Prostate gland (tissue), 2 donors: ENCODE data around the gene TSTD2. TPM values are rescaled to one million over a fixed set of nuclear protein-coding genes. Genes with fewer than 3 reads are reported as not detected.

ENCODE experiments used
- DNase-seq: peaks from one replicate; pipeline ENCODE4 v3.0.0-alpha.2; 2019; ENCODE audit warnings: low spot score
- H3K27ac ChIP-seq, 2 donors: fragments of 200-600 bp; sonication (generic); 2 replicates each; pipeline ENCODE4 v1.5.1; 2017 to 2019
- H3K27me3 ChIP-seq: fragments of 200-600 bp; sonication (generic); replicated peaks from 2 replicates; pipeline ENCODE4 v1.5.1; 2019; ENCODE audit not compliant: insufficient read depth
- H3K36me3 ChIP-seq, 2 donors: fragments of 200-600 bp; sonication (generic); 1 replicate in 1 of 2; 2 replicates in 1 of 2; pipeline versions ENCODE4 v1.5.1 to v1.8.1; 2017 to 2019
- H3K4me1 ChIP-seq: fragments of 200-600 bp; sonication (generic); replicated peaks from 2 replicates; pipeline ENCODE4 v1.5.1; 2019
- H3K4me3 ChIP-seq, 2 donors: fragments of 200-600 bp; sonication (generic); 2 replicates each; pipeline ENCODE4 v1.5.1; 2017 to 2019
- H3K9me3 ChIP-seq: fragments of 200-600 bp; sonication (generic); 2 replicates; pipeline ENCODE4 v1.5.1; 2017
- POLR2A ChIP-seq: fragments of 450-650 bp; IDR thresholded peaks from one replicate; pipeline ENCODE4 v1.6.1; 2016; ENCODE audit warnings: antibody characterized with exemption, mild to moderate bottlenecking
- POLR2AphosphoS5 ChIP-seq: sonication (generic); formaldehyde crosslinking; IDR thresholded peaks from one replicate; pipeline ENCODE4 v1.6.1; 2017; ENCODE audit warnings: antibody characterized with exemption
- WGBS: methylation state at CpG from one replicate; pipeline ENCODE4 v1.1.5; 2018; 5-methylcytosine and 5-hydroxymethylcytosine counted together
- intact Hi-C: fragments of 100-400 bp; cut with DNase I; formaldehyde crosslinking; loops from one replicate; pipeline ENCODE4 v1.14.2; 2022
- total RNA-seq, 2 donors: library from RNA; depleted of rRNA; stranded (reverse); fragments of >200 nt; gene quantifications; one replicate each; pipeline ENCODE4 v1.1.0, GENCODE V29; 2016
- TF ChIP-seq, protein P1 (sequence below), 4 experiments: fragments of 200-600 bp in 2 of 4; fragments of 450-650 bp in 2 of 4; sonication (generic) in 2 of 4; IDR thresholded peaks; 1 replicate in 3 of 4; 2 replicates in 1 of 4; pipeline ENCODE4 v1.5.1; 2016 to 2019; ENCODE audit warnings: antibody characterized with exemption in 4 of 4, mild to moderate bottlenecking in 2 of 4, moderate library complexity in 2 of 4

Gene TSTD2
- total RNA-seq, 2 donors from 2014 or later = 14.6 to 24.5 TPM

DNA sequence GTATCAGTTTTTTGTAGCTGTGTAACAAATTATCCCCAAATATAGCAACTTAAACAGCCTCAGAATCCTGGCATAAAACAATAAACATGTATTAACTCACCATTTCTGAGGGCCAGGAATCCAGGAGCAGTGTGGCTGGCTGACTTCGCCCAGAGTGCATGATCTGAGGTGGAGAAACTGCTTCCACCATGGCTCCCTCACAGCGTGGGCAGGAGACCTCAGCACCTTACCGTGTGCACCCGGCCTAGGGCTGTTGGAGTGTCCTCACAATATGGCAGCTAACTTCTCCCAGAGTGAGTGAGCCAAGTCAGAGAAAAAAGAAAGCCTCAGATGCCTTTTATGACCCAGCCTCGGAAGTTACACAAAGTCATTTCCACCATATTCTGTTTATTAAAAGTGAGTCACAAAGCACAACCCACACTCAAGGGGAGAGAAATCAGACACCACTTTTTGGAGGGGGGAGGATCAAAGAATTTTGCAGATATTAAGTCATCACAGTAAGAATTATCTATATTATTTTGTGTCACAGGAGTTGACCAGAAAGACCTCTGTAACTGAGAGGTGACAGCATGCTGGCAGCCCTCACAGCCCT lies 59.6 kb downstream of the TSTD2 start:
- intact Hi-C loops = no loop called here
- 79% methylated on average over 5 of the region's 5 CpGs for WGBS
- no peak for TF ChIP-seq POLR2A
- TF ChIP-seq, protein P1, sequence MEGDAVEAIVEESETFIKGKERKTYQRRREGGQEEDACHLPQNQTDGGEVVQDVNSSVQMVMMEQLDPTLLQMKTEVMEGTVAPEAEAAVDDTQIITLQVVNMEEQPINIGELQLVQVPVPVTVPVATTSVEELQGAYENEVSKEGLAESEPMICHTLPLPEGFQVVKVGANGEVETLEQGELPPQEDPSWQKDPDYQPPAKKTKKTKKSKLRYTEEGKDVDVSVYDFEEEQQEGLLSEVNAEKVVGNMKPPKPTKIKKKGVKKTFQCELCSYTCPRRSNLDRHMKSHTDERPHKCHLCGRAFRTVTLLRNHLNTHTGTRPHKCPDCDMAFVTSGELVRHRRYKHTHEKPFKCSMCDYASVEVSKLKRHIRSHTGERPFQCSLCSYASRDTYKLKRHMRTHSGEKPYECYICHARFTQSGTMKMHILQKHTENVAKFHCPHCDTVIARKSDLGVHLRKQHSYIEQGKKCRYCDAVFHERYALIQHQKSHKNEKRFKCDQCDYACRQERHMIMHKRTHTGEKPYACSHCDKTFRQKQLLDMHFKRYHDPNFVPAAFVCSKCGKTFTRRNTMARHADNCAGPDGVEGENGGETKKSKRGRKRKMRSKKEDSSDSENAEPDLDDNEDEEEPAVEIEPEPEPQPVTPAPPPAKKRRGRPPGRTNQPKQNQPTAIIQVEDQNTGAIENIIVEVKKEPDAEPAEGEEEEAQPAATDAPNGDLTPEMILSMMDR (IDR thresholded peaks at IDR 0.05) = no peak
- TF ChIP-seq POLR2AphosphoS5 = no peak

DNA sequence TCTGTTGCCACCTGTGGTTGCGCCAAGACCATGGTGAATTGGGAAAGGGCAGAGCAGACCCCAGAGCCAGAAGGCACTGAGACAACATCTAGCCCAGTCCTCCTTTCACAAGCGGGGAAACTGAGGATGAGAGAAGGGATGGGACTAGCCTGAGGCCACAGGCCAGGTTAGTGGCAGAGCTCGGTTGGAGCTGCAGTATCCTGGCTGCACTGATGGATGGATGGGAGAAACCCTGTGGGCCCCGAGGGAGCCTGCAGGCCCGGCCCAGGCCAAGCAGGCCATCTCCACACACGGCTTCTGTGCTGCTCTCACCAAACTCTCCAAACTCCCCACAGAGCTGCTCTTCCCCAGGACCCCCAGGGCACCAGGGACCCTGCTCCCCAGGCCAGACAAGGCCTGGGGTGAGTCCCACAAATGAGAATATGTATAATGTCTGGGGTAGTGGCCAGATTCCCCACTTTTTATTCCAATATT lies 60.2 kb downstream of the TSTD2 start:
- H3K27me3 ChIP-seq = no peaks in the 10 kb centered on the region
- intact Hi-C loops = no loop called here
- no peak overlapping the region for H3K4me3 ChIP-seq
- WGBS = 87% methylated on average over 6 of the region's 6 CpGs
- DNase-seq = no peak
- H3K36me3 ChIP-seq = no peaks in the 10 kb centered on the region
- TF ChIP-seq POLR2AphosphoS5 (no peak), POLR2A (no peak)
- TF ChIP-seq, protein P1 (IDR thresholded peaks at IDR 0.05) = no peak
- no peak overlapping the region for H3K27ac ChIP-seq
- peaks cover 1% of the 10 kb centered on the region for H3K4me1 ChIP-seq
- H3K9me3 ChIP-seq = no peaks in the 10 kb centered on the region

More for the DNA sequence above, 59.6 kb downstream of the TSTD2 start:
- Histone ChIP-seq H3K4me3 (no peak overlapping the region), H3K27ac (no peak overlapping the region), H3K4me1 (no peaks in the 10 kb centered on the region), H3K27me3 (no peaks in the 10 kb centered on the region), H3K36me3 (no peaks in the 10 kb centered on the region), H3K9me3 (no peaks in the 10 kb centered on the region)
- DNase-seq = no peak

DNA sequence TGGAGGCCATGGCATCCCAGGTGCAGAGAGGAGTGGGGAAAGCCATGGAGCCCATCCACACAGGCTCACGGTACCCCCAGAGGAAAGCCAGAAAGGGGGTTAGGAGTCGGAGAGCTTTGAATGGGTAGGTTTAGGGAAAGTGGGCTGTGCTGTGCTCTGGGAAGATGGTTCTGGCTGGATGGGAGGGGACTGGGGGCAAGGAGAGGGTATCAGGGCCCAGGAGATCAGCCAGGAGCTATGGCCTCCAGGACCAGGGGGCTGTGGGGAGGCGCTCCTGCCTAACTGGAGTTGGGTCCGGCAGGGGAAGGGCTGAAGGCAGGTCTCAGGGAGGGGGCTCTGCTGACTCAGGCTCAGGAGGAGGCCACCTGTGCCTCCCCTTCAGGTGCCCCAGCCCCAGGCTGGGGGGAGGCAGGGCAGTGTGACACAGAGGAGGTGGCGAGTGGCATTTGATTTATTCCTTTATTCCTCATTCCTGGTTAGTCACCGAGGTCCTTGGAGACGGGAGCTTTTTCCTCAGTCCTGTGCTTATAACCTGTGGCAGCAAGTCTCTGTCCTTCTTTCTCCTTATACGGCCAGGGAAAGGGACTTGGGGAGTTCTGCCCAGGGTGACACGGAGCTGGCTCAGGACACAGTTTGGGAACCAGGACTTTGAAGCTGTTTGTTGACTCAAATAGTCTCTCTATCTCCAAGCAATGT lies 60.8 kb downstream of the TSTD2 start:
- Histone ChIP-seq H3K4me1 (peaks cover 6% of the 10 kb centered on the region), H3K36me3 (no peaks in the 10 kb centered on the region), H3K27ac (no peak overlapping the region), H3K27me3 (no peaks in the 10 kb centered on the region), H3K9me3 (no peaks in the 10 kb centered on the region), H3K4me3 (no peak overlapping the region)
- WGBS = 81% methylated on average over 9 of the region's 9 CpGs
- intact Hi-C loops = no loop called here
- no peak for TF ChIP-seq POLR2A
- TF ChIP-seq, protein P1 (IDR thresholded peaks at IDR 0.05) = no peak
- TF ChIP-seq POLR2AphosphoS5 = no peak
- no peak for DNase-seq

DNA sequence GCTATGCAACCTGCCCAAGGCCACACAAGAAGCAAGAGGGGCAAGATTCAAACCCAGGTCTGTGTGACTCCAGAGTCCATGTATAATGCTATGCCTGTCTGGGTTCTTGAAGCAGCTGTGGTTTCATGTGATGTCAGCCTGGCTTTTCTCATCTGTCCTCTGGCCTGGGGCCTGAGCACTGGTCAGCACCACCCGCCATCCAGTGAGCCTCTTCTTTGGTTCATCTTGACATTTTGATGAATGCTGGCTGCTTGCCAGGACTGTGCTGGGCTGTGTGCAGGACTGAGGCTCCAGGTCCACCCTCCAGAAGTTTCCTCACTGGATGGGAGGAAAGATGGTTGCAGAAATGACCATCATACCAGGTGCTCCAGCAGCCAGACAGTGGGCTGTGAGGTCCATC lies 61.5 kb downstream of the TSTD2 start:
- no peak overlapping the region for H3K27ac ChIP-seq
- intact Hi-C loops = no loop called here
- 50% methylated on average over 1 of the region's 1 CpG for WGBS
- no peaks in the 10 kb centered on the region for H3K27me3 ChIP-seq
- H3K4me1 ChIP-seq = peaks cover 10% of the 10 kb centered on the region
- DNase-seq = no peak
- TF ChIP-seq, protein P1 (IDR thresholded peaks at IDR 0.05) = no peak
- TF ChIP-seq POLR2A = no peak
- TF ChIP-seq POLR2AphosphoS5 = no peak
- H3K9me3 ChIP-seq = no peaks in the 10 kb centered on the region
- no peak overlapping the region for H3K4me3 ChIP-seq
- H3K36me3 ChIP-seq = no peaks in the 10 kb centered on the region

DNA sequence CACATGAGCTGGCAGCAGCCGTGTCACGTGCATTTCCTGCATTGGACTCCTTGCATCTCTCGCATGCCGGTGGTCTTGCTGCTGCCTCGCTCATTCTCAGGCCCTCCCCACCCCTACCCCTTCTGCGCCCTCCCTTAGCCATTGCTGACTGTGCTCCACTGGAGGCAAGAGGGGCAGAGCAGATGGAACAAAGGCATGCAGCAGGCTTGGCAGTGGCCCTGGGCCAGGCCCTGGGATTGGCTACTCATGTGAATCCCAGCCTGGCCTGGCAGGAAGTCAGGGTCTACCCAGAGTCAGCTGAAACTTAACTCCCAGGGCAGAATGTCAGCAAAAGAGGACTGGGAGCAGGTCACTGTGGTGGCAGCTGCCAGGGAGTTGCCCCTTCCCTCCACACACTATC lies 62.3 kb downstream of the TSTD2 start:
- Histone ChIP-seq H3K36me3 (no peaks in the 10 kb centered on the region), H3K4me1 (peaks cover 10% of the 10 kb centered on the region), H3K4me3 (no peak overlapping the region), H3K27me3 (no peaks in the 10 kb centered on the region), H3K27ac (no peak overlapping the region), H3K9me3 (no peaks in the 10 kb centered on the region)
- intact Hi-C loops = no loop called here
- no peak for TF ChIP-seq POLR2A
- TF ChIP-seq, protein P1 (IDR thresholded peaks at IDR 0.05) = no peak
- no peak for TF ChIP-seq POLR2AphosphoS5
- WGBS = 79% methylated on average over 6 of the region's 6 CpGs
- DNase-seq = no peak
